ENCODE results near the gene OR2T12.

DNA sequence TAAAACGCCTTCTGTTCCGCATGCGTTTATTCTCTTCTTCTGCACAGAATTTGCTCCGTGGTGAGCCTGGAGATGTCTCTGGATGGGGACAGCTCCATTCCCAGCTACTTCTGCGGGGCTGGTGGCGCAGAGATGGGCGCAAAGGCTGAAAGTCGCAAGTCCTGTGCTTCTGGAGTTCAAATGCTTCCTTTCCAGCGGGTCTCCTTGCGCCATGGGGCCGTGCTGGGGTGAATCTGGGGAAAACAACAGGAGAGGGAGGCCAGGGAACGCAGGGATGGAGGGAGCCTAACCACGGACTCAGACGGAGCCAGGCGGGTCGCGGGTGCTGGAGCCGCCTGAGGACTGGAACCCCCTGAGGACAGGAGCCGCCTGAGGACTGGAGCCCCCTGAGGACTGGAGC is 2.9 kb upstream of the OR2T12 start:
- TF ChIP-seq POLR2AphosphoS5 (IDR thresholded peaks at IDR 0.05; ENCODE audit: low read depth, low read length) (no peak), POU2F2 (IDR thresholded peaks at IDR 0.05; ENCODE audit: low read depth, low read length) (no peak), POLR2A (IDR thresholded peaks at IDR 0.05; ENCODE audit: low read depth, low read length) (no peak), PAX5 (IDR thresholded peaks at IDR 0.05; ENCODE audit: insufficient read depth, low read length, severe bottlenecking) (no peak), TAF1 (IDR thresholded peaks at IDR 0.05; ENCODE audit: low read depth, low read length) (no peak)

All from GM12891 (cell line).